Daoy (cell line): Measurements from ENCODE around the gene KIF20B. TPM values are rescaled to one million over a fixed set of nuclear protein-coding genes. Genes with fewer than 3 reads are reported as not detected.

Experiments
- DNase-seq: peaks from one replicate; pipeline ENCODE4 v3.0.0-alpha.2; 2015; ENCODE audit warnings: low read depth
- total RNA-seq: library from RNA; depleted of rRNA; stranded (reverse); fragments of >200 nt; shearing (Covaris generic); gene quantifications from 2 replicates; pipeline ENCODE4 v1.2.3, GENCODE V29; 2014; rRNA removed

KIF20B gene, protein sequence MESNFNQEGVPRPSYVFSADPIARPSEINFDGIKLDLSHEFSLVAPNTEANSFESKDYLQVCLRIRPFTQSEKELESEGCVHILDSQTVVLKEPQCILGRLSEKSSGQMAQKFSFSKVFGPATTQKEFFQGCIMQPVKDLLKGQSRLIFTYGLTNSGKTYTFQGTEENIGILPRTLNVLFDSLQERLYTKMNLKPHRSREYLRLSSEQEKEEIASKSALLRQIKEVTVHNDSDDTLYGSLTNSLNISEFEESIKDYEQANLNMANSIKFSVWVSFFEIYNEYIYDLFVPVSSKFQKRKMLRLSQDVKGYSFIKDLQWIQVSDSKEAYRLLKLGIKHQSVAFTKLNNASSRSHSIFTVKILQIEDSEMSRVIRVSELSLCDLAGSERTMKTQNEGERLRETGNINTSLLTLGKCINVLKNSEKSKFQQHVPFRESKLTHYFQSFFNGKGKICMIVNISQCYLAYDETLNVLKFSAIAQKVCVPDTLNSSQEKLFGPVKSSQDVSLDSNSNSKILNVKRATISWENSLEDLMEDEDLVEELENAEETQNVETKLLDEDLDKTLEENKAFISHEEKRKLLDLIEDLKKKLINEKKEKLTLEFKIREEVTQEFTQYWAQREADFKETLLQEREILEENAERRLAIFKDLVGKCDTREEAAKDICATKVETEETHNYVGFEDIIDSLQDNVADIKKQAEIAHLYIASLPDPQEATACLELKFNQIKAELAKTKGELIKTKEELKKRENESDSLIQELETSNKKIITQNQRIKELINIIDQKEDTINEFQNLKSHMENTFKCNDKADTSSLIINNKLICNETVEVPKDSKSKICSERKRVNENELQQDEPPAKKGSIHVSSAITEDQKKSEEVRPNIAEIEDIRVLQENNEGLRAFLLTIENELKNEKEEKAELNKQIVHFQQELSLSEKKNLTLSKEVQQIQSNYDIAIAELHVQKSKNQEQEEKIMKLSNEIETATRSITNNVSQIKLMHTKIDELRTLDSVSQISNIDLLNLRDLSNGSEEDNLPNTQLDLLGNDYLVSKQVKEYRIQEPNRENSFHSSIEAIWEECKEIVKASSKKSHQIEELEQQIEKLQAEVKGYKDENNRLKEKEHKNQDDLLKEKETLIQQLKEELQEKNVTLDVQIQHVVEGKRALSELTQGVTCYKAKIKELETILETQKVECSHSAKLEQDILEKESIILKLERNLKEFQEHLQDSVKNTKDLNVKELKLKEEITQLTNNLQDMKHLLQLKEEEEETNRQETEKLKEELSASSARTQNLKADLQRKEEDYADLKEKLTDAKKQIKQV (N-terminal part only)
- 34.3 and 38.1 TPM in 2 replicates for total RNA-seq

DNA sequence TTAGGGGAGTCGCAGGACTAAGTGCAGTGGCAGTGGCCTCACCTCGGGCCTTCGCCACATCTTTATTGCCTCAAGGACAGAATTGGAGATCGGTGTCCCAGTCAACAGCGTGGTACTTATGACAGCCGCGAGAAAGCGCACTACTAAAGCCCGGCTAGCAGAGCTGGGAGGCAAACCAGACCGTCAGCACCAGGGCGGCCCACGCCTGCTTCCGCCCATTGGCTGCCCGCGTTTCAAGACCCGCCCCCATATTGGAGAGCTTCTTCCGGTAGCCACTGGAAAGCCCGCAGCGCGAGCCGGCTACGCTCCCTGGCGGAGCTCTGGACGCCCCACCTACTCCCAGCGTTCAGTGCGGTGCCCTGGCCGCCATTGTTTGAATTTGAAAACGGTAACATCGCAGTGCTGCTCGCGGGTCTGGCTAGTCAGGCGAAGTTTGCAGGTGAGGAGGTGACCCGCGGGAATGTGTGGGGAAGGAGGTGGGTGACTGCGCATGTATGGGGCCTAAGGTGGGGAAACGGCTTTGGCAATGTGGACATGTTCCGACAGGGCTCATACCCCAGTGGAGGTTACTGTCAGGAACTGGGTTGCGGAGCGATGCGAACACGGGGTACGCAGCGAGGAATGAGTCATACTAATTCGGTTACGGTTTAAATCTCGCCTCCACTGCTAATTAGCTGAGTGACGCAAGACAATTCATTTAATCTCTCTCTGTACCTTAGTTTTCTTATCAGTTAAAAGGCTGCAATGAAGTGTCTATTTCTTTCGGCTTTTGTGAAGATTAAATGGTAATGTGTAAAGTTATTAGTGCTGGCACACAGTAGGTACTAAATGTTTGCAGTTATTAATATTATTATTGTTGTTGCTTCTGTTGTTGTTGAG is at the start of gene KIF20B:
TSS of gene KIF20B (plus strand) at position 349 of the 879 bp plus-strand sequence. CDS start 3,705 bp downstream, outside the sequence.
- DNase-seq, result peak; percentile 97

DNA sequence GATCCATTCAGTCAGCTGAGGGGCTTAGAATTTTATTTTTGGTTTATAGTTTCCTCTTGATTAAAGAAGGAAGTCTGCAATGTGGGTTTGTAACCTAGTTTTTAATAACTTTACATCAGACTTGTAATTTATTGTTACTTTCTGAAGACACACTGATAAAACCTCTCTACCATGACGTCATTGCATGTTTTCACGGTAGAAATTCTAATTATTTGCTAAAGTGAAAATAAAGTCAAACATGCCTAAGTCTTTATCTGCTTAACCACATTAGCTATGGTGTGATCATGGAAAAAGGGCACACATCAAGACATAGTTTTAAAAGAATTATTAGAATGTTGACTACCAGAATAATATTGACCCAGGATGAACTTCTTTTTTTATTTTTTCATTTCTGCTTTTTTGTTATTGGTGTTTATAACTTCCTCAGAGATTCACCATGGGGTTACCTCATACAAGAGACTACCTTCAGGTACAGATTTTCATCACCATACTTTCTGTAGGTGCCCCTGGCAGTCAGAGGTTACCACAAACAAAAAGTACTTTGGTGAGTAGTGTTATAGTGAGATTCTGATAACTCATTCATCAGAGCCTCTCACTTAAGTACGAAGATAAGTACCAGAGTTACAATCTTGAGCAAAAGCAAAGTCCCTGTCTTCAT is 49.3 kb upstream of the KIF20B start:
- DNase-seq, result no peak

DNA sequence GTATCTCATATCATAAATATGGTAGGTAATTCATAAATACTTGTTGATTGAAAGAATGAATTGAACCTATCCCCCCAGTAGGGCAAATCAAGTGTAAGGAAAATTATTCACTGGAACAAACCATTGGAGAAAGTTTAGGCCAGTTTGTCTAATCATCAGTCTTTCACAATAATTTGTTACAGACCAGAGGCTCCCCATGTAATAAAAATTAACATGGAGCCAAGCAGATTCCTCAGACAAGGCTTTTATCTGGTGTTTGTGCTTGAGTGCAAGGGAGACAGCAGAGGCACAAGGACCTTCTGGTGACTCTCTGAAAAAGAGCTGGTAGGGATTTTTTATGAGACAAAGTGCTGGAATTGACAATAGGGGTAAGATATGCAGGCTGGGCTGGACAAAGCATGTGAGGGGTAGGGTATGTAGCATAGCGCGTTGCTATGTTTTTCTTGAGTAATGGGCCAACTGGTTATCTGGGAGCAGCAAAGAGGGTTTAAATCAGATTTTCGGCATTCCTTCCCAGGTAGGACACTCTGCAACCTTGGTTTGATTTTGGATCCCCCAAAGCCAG is 48.5 kb upstream of the KIF20B start:
- no peak for DNase-seq

DNA sequence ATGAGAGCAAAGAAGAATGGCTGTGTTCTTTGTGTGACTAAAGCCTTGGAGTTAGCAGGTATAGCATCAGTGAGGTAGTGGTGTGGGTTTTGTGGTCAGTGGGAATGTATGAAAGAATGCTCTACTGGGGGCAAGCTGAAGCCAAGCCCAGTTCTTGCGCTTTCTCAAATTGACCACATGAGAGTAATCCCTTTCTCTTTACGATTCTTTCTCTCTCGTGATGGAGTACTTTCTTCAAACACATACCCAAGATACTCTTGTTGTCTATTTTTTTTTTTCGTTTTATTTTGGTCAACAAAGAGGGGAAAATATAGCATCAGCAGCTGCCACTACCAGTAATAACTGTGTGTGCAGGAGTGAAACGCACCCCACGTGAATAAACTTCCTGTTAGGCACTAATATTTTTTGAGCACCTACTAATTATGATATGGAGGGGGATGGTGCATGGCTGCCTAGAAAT is 48.0 kb upstream of the KIF20B start:
- peak; percentile 80 for DNase-seq

DNA sequence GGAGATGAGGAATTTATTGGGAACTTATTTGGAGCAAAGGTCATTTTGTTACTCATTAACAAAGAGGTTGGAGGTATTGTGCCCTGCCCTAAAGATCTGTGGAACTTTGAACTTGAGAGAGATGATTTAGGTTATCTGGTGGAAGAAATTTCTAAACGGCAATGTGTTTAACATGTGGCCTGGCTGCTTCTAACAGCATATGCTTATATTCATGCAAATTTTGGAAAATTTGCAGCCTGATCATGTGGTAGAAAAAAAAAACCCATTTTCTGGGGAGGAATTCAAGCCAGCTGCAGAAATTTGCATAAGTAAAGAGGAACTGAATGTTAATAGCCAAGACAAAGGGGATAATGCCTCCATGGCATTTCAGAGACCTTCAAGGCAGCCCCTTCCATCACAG is 45.7 kb upstream of the KIF20B start:
- DNase-seq, result no peak

DNA sequence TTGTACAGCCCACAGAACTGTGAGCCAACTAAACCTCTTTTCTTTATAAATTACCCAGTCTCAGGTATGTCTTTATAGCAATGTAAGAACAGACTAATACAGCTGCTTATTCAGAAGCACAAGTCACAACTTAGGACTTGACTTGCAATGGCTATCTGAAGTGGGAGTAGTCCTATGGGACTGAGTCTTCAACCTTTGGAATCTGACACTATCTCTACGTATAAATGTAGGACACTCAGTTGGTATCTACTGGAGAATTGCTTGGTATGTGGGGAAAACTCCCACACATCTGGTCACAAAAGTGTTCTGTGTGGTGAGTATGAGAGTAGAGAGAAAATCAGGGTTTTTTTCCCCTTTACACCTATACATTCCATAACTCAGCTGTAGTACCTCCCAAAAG is 44.1 kb upstream of the KIF20B start:
- no peak for DNase-seq

DNA sequence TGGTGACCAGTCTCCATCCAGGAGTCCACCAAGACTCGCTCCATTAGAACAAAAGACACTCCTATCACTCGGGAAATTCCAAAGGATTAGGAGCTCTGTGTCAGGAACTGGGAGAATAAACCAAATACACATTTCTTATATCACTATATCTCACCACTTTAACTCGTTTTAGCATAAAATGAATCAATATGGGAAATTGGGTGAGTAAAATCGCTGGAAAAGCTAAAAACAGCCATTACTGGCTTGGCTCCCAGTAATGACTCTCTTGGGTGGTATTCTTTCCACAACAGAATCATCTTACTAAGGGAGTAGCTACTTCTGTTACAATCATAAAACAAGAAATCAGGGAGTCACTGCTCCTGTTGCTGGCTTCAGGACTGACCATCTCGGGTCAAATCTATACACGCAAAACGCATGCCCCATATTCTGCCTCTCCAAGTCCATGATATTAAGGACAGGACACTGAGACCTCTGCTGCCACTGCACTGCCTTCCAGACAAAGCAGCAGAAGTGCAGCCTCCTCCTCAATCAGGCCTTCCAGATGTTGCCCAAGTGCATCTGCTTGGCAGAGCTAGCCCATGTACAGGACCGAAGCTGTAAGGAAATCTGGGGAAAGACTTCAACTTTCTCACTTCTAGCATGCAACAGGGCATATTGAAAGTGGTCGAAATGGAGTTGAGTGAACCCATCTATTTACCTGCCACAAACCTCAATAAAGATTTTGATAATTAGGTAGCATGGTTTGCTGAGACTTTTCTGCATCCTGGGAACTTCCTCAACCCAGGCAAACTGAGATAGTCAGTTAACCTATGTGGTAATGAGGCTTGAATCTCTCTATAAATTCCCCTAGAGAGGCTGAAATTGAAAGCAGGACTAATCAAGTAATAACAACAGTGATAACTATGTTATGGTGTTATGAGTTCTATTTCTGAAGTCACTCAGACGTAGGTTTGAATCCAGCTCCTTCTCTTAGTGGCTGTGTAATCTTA is 42.0 kb upstream of the KIF20B start:
- no peak for DNase-seq

DNA sequence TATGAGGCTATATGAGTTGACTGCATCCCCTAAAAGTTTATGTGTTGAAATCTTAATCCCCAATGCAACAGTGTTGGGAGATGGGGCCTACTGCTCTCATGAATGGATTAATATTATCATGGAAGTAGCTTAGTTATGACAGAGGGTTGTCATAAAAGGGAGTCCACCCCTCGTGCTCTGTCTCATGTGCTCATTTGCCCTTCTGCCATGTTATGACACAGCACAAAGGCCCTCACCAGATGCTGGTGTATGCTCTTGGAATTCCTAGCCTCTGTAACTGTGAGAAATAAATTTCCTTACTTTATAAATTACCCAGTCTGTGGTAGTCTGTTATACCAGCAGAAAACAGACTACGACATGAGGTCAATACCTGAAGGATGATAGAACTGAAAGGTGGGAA is 38.8 kb upstream of the KIF20B start:
- no peak for DNase-seq

DNA sequence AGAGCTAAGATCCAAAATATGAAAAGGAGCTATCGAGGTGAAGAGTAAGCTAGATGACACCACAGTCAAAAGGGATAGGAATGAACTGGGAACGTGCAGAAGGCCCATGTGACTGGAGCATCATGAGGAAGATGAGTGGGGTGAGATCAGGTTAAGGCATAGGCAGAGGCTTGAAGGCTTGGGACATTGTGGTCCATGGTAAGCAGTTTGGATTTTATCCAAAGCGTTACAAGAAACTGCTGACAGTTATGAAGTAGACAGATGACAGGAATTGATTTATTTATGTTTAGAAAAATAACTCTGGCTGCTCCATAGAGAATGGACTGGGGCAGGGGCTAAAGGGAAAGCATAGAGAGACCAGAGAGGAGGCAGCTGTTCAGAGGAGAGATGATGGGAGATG is 38.2 kb upstream of the KIF20B start:
- no peak for DNase-seq

DNA sequence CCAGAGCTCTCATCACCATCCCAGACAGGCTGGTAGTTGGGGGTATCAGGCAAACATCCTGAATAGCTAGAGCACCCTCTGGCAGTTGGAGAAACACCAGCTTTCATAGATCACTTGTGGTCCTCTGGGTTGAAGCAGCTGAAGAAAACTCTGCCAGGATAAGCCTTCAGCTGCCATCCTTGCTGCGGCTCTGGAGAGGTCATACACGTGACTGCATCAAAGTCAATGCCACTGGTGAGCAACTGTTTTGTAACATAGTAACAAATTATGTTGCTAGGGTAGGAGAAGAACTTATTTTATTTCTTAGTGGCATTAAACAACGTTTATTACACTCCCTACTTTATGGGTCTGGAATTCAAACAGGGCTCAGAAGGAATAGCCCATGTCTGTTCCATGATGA is 37.2 kb upstream of the KIF20B start:
- no peak for DNase-seq

DNA sequence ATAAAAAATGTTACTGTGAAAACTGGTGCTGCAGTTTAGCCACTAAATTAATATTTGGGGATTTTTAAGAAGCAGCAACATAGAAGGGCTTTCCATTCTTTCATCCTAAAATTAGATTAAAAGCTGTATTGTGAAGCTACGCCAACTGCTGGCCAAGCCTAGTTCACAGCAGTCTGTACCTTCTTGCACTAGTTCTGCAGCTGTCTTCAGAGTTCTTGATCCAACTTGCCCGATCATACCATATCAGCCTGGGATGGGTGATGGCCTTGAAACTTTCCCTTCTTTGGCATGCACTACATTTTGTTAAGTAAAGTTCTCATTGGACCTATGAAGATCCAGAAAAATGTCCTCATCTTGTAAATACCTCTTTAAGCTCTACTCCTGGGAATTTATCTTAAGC is 36.1 kb upstream of the KIF20B start:
- no peak for DNase-seq

DNA sequence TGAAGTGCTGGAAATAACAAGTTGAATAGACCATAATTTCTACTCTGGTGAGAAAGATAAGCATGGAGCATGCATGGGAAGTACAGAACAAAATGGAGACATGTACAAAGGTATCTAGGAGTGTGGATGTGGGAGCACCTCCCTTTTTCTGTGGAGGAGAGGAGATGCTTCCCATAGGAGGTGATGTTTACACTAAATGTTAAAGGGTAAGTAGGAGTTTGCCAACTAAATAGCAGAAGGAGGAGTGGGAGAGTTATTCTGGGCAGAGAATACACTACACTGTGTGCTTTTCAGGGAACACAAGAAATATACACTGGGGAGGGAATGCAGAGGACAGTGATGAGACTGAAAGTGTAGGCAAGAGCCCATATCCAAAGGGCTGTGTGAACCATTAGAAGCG is 35.3 kb upstream of the KIF20B start:
- DNase-seq, result no peak

DNA sequence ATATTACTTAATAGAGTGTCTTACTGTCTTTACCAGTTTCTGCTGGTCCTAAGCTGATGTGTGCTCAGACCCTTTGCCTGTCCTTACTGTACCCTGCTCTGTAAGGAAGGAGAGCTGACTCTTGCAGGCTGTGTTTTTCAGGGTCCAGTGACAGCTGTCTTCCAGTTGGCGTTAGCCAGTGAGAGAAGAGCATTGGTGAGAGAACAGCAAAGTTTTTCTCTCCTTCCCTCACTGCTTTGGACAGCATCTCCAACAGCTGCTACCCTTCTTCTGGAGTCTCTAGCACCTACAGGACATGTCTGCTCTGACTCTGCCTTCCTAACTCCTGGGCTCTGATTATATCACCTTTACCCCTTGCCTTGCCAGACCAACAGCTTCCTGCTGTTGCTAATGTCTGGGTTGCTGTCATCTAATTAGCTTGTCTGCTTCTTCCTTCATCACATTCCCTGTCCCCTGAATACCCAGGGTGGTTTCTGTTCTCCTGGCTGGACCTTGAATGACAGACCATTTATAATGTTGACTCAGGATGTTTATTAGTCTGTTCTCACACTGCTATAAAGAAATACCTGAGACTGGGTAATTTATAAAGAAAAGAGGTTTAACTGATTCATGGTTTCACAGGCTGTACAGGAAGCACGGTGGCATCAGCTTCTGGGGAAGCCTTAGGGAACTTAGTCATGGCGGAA is 32.9 kb upstream of the KIF20B start:
- DNase-seq, result no peak

DNA sequence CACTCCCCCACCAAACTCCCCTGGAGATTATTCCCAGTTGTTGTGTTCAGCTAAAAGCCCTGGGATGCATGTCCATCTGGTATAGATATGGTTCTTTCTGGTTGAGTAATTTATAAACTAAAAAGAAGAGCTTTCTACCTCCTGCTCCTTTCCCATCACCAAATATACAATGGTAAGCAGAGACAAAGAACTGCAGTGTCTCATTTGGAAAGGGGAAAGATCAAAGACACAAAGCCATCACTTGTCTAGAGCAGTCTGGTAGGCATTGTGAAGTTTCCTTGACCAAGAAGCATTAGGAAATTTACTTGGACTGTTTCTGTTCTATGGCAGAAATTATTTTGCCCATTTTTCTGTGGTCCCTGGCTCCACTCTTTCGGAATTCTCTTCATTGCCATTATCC is 31.4 kb upstream of the KIF20B start:
- DNase-seq, result no peak

DNA sequence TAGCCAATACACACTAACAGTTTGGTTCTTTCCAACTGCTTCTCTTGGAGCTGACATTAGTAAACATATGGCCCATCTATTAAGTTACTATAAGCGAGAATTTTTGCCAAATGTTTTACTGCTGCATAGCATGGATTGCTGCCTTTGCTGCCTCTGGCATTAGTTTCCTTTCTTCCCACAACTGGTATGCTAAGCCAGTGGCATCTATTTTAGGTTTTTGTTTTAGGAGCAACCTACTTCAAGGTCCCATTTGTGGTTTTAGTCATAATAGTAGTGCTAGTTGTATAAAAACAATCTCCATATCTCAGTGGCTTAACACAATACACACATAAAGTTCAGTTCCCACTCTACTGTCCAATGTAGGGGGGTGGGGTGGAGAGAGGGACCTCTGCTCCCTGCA is 30.5 kb upstream of the KIF20B start:
- no peak for DNase-seq

DNA sequence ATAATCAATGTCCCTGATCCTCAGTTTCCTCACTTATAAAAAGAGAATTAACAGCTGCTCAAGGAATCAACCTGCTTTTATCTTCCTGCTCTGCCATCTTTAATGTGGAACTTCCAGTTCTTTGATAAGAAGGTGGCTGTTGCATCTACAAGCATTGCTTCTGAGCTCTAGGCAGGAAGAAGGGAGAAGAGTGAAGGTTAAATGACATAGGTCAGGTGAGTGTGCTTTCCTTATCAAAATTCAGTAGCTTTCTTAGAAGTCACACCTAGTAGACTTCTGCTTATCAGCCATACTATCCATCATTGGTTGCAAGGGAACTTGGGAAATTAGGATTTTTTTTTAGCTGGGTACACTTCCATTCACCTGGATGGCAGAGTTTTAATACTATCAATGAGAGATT is 24.0 kb upstream of the KIF20B start:
- no peak for DNase-seq

DNA sequence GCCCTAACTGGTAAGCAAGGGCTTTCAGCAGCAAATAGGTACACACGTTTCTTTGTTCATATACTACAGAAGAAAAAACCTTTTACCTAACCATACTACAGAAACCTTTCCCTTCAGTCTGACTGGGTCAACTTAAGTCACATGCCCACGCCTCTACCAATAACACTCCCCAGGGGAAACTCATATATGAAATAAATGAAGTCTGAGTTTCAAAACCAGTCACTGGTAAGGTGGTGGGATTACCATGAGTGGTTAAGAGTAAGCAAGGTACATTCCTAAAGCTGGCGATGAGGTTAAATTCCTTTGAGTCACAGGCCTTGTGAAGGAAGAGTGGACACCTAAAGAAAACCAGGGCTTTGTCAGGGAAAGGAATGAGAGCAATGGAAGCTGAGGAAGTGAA is 21.4 kb upstream of the KIF20B start:
- no peak for DNase-seq

DNA sequence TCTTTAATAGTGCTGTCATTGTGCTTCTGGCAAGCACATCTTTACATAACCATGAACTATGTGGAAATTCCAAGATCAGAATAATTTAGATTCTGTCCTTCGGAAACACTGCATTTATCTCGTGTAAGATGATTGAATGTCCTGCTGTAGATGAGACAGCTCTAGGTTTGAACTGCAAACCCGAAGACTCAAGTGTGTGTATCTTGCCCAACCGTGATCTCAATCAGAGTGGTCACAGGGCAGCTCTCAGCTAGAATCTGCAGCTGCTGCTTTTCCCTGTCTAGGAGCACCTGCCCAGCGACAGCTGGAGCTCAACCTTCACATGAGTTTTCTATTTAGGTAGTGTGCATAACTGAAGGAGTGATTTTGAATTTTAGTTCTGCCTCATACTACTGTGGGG is 17.5 kb upstream of the KIF20B start:
- DNase-seq, result no peak
